Trophoblast cell (in vitro differentiated cells and primary cell): ENCODE data around the gene WDR36.

Source experiments
- DNase-seq, 2 donors: peaks; one replicate each; pipeline ENCODE4 v3.0.0-alpha.2; 2016
- H2AFZ ChIP-seq: 2 replicates; pipeline ENCODE4 v1.6.1; 2013; ENCODE audit warnings: low read length, moderate library complexity, mild to moderate bottlenecking; ENCODE audit not compliant: insufficient read depth, poor library complexity
- H2AK5ac ChIP-seq: 2 replicates; pipeline ENCODE4 v1.6.1; 2013; ENCODE audit warnings: mild to moderate bottlenecking, low read length
- H2BK120ac ChIP-seq: 2 replicates; pipeline ENCODE4 v1.6.1; 2013; ENCODE audit warnings: low read length, mild to moderate bottlenecking, moderate library complexity; ENCODE audit not compliant: insufficient read depth, poor library complexity
- H2BK12ac ChIP-seq: 2 replicates; pipeline ENCODE4 v1.6.1; 2013; ENCODE audit warnings: mild to moderate bottlenecking, low read length, moderate library complexity
- H2BK5ac ChIP-seq: 2 replicates; pipeline ENCODE4 v1.6.1; 2013; ENCODE audit warnings: low read length, low read depth, moderate library complexity, mild to moderate bottlenecking; ENCODE audit not compliant: poor library complexity
- H3K14ac ChIP-seq: 2 replicates; pipeline ENCODE4 v1.6.1; 2013; ENCODE audit warnings: mild to moderate bottlenecking, low read length
- H3K18ac ChIP-seq: 2 replicates; pipeline ENCODE4 v1.6.1; 2013; ENCODE audit warnings: mild to moderate bottlenecking, low read length
- H3K23ac ChIP-seq: 2 replicates; pipeline ENCODE4 v1.6.1; 2013; ENCODE audit warnings: low read length
- H3K27ac ChIP-seq: 2 replicates; pipeline ENCODE4 v1.5.1; 2013; ENCODE audit warnings: low read depth, mild to moderate bottlenecking, inconsistent platforms, low read length, moderate library complexity
- H3K27me3 ChIP-seq: 2 replicates; pipeline ENCODE4 v1.6.1; 2013; ENCODE audit warnings: inconsistent platforms, mild to moderate bottlenecking, low read length, moderate library complexity; ENCODE audit not compliant: insufficient read depth
- H3K36me3 ChIP-seq, 2 experiments: 1 replicate in 1 of 2; 2 replicates in 1 of 2; pipeline ENCODE4 v1.6.1; 2013; ENCODE audit warnings: low read length in 2 of 2, mild to moderate bottlenecking in 2 of 2, moderate library complexity in 1 of 2; ENCODE audit not compliant: insufficient read depth in 2 of 2, control insufficient read depth in 1 of 2
- H3K4ac ChIP-seq: 2 replicates; pipeline ENCODE4 v1.6.1; 2013; ENCODE audit warnings: low read depth, mild to moderate bottlenecking, low read length, moderate library complexity
- H3K4me1 ChIP-seq, 2 experiments: 1 replicate in 1 of 2; 2 replicates in 1 of 2; pipeline ENCODE4 v1.6.1; 2013; ENCODE audit warnings: low read length in 2 of 2, mild to moderate bottlenecking in 2 of 2, moderate library complexity in 1 of 2; ENCODE audit not compliant: insufficient read depth in 2 of 2, control insufficient read depth in 1 of 2
- H3K4me2 ChIP-seq: 2 replicates; pipeline ENCODE4 v1.6.1; 2013; ENCODE audit warnings: inconsistent platforms, mild to moderate bottlenecking, low read length, moderate library complexity
- H3K4me3 ChIP-seq: 2 replicates; pipeline ENCODE4 v1.5.1; 2013; ENCODE audit warnings: mild to moderate bottlenecking, low read depth, low read length, inconsistent platforms
- H3K79me1 ChIP-seq: one replicate; pipeline ENCODE4 v1.6.1; 2013; ENCODE audit warnings: low read length
- H3K79me2 ChIP-seq: 2 replicates; pipeline ENCODE4 v1.6.1; 2013; ENCODE audit warnings: low read length, mild to moderate bottlenecking; ENCODE audit not compliant: control insufficient read depth, insufficient read depth, poor library complexity
- H3K9ac ChIP-seq: 2 replicates; pipeline ENCODE4 v1.6.1; 2013; ENCODE audit warnings: mild to moderate bottlenecking, low read length
- H3K9me3 ChIP-seq: 2 replicates; pipeline ENCODE4 v1.6.1; 2013; ENCODE audit warnings: low read depth, mild to moderate bottlenecking, control low read depth, inconsistent platforms, low read length; ENCODE audit not compliant: insufficient read depth
- H4K12ac ChIP-seq: 2 replicates; pipeline ENCODE4 v1.6.1; 2013; ENCODE audit warnings: low read depth, mild to moderate bottlenecking, low read length, moderate library complexity
- H4K8ac ChIP-seq: 2 replicates; pipeline ENCODE4 v1.6.1; 2013; ENCODE audit warnings: low read depth, mild to moderate bottlenecking, low read length, moderate library complexity
- H4K91ac ChIP-seq: one replicate; pipeline ENCODE4 v1.6.1; 2013; ENCODE audit warnings: low read depth, mild to moderate bottlenecking, low read length, moderate library complexity
- WGBS: extraction: QIAGEN DNeasy Blood & Tissue Kit; methylation state at CpG from one replicate; pipeline ENCODE4 v1.1.7; 2013; ENCODE audit warnings: missing lambda C conversion rate; ENCODE audit not compliant: insufficient read length, insufficient coverage; ENCODE audit errors: extremely low coverage; 5-methylcytosine and 5-hydroxymethylcytosine counted together

Gene WDR36

DNA sequence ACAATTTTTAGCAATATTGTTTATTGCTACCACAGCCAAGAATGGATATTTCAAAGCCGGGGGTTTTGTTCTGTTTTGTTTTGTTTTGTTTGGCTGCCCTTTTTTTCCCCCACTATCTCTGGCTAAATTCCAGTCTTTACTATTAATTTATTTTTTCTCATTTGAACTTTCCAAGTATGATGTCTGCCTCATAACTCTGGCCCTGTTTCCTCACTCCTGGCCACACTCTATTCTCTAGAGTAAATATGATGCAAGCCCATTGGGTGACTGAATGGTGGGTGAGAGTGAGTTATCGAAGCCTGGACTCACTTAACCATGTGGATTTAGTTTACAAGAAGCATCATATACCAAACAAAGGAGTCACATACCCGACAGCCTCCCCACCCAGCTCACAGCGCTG is 41.9 kb downstream of the WDR36 start:
- Histone ChIP-seq H3K4ac (no peak overlapping the region), H2AFZ (no peak overlapping the region), H2AK5ac (no peak overlapping the region), H2BK12ac (no peak overlapping the region), H3K79me1 (peaks cover 4% of the 10 kb centered on the region), H3K36me3 (no peaks in the 10 kb centered on the region), H3K9me3 (no peaks in the 10 kb centered on the region), H4K91ac (no peak overlapping the region), H3K18ac (no peak overlapping the region), H3K4me2 (no peak overlapping the region), H3K27ac (no peak overlapping the region), H4K12ac (no peak overlapping the region), H3K9ac (no peak overlapping the region), H3K79me2 (no peaks in the 10 kb centered on the region), H2BK120ac (no peak overlapping the region), H3K4me3 (no peak overlapping the region), H3K4me1 (peaks cover 2 to 6% of the 10 kb centered on the region in 2 experiments), H3K14ac (no peak overlapping the region), H3K23ac (no peak overlapping the region), H2BK5ac (no peak overlapping the region), H3K27me3 (no peaks in the 10 kb centered on the region), H4K8ac (no peak overlapping the region)
- no peak for DNase-seq
- no CpG with 5 or more reads among the region's 4 CpGs for WGBS

DNA sequence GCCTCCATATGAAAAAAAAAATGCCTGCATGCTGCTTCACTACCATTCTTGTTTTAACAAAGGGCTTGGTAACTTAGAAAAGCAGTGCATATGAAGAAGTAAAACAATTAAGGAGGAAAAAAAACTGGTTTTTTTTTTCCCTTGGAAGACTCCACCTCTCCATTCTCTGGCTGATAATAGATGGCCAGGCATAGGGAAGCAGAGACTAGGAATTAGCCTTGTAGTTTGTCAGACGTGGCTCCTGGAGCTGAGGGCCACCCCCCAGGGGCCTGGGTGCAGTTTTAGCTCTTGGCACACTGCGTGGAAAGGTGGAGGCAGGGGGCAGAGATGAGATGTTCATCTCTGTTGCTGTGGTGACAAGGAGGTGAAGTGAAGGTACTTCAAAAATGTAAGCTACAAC is 42.7 kb downstream of the WDR36 start:
- H3K27ac ChIP-seq, result no peak overlapping the region
- H3K9ac ChIP-seq, result no peak overlapping the region
- WGBS, result no CpG with 5 or more reads among the region's 2 CpGs
- H3K79me1 ChIP-seq, result peaks cover 4% of the 10 kb centered on the region
- no peak overlapping the region for H2AK5ac ChIP-seq
- no peaks in the 10 kb centered on the region for H3K79me2 ChIP-seq
- no peak overlapping the region for H4K12ac ChIP-seq
- H3K23ac ChIP-seq, result no peak overlapping the region
- no peak overlapping the region for H4K8ac ChIP-seq
- no peak overlapping the region for H3K18ac ChIP-seq
- H3K4me3 ChIP-seq, result no peak overlapping the region
- no peaks in the 10 kb centered on the region for H3K9me3 ChIP-seq
- no peak overlapping the region for H4K91ac ChIP-seq
- no peaks in the 10 kb centered on the region for H3K27me3 ChIP-seq
- no peak overlapping the region for H2BK12ac ChIP-seq
- H3K36me3 ChIP-seq, result no peaks in the 10 kb centered on the region
- no peak overlapping the region for H3K4me2 ChIP-seq
- peaks cover 2 to 6% of the 10 kb centered on the region in 2 experiments for H3K4me1 ChIP-seq
- no peak for DNase-seq
- H3K14ac ChIP-seq, result no peak overlapping the region
- H2BK120ac ChIP-seq, result no peak overlapping the region
- H2BK5ac ChIP-seq, result no peak overlapping the region
- H3K4ac ChIP-seq, result no peak overlapping the region
- no peak overlapping the region for H2AFZ ChIP-seq

DNA sequence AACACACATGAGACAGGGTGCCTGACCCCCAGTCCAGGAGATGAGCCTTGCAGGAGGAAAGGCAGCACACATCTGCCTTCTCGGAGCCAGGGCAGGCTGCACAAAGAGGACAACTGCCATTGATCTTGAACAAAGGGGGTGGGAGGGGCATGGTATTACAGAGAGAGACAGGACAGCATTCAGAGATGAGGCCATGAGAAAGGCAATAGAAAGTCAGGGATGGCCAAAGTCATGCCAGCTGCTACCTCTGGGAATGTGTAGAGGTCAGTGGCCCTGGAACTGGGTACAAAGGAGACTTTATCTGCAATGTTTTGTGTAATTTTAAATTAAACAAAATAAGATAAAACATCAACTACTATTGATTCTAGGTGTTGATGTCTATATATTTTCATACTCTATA is 43.2 kb downstream of the WDR36 start:
- no peak overlapping the region for H3K9ac ChIP-seq
- no peaks in the 10 kb centered on the region for H3K27me3 ChIP-seq
- WGBS, result no CpG with 5 or more reads among the region's 1 CpG
- no peak overlapping the region for H3K4me2 ChIP-seq
- H3K36me3 ChIP-seq, result no peaks in the 10 kb centered on the region
- H2BK120ac ChIP-seq, result no peak overlapping the region
- no peak overlapping the region for H3K14ac ChIP-seq
- H2BK5ac ChIP-seq, result no peak overlapping the region
- no peak for DNase-seq
- H2AFZ ChIP-seq, result no peak overlapping the region
- H3K27ac ChIP-seq, result no peak overlapping the region
- peaks cover 2 to 6% of the 10 kb centered on the region in 2 experiments for H3K4me1 ChIP-seq
- no peak overlapping the region for H3K4ac ChIP-seq
- H3K79me1 ChIP-seq, result peaks cover 2% of the 10 kb centered on the region
- H3K4me3 ChIP-seq, result no peak overlapping the region
- no peak overlapping the region for H2AK5ac ChIP-seq
- no peak overlapping the region for H4K91ac ChIP-seq
- no peak overlapping the region for H2BK12ac ChIP-seq
- H3K18ac ChIP-seq, result no peak overlapping the region
- no peak overlapping the region for H3K23ac ChIP-seq
- H4K12ac ChIP-seq, result no peak overlapping the region
- H4K8ac ChIP-seq, result no peak overlapping the region
- H3K9me3 ChIP-seq, result no peaks in the 10 kb centered on the region
- no peaks in the 10 kb centered on the region for H3K79me2 ChIP-seq

DNA sequence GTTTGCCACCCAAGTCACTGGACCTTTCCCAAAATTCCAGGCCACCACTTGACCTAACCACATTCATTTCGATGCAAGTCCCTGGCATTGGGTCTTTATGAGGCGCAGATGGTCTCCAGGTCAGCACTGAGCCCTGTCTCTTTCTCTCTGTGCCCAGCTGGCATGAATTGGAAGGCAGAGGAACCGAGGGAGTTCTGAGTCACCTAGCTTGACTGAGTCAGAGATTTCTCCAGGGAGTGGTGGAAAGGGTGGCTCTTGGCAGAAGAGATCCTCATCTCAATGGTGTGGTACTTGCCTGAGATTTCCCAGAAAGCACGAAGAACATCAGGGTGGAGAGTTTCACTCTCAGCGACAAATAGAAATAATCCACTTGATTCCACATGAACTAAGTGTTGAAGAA is 43.8 kb downstream of the WDR36 start:
- H3K27me3 ChIP-seq, result no peaks in the 10 kb centered on the region
- DNase-seq, result no peak

More for the DNA sequence above, 43.8 kb downstream of the WDR36 start:
- no CpG with 5 or more reads among the region's 5 CpGs for WGBS
- H3K14ac ChIP-seq, result no peak overlapping the region
- no peak overlapping the region for H2AFZ ChIP-seq
- no peak overlapping the region for H4K8ac ChIP-seq
- H2BK120ac ChIP-seq, result no peak overlapping the region
- no peaks in the 10 kb centered on the region for H3K36me3 ChIP-seq
- H3K79me2 ChIP-seq, result no peaks in the 10 kb centered on the region
- H2BK5ac ChIP-seq, result no peak overlapping the region
- H2BK12ac ChIP-seq, result no peak overlapping the region
- no peak overlapping the region for H3K4me3 ChIP-seq
- H3K9ac ChIP-seq, result no peak overlapping the region
- no peak overlapping the region for H4K12ac ChIP-seq
- peaks cover 2 to 6% of the 10 kb centered on the region in 2 experiments for H3K4me1 ChIP-seq
- no peaks in the 10 kb centered on the region for H3K9me3 ChIP-seq
- H3K4ac ChIP-seq, result no peak overlapping the region
- H3K23ac ChIP-seq, result no peak overlapping the region
- no peak overlapping the region for H3K18ac ChIP-seq
- H3K4me2 ChIP-seq, result no peak overlapping the region
- H3K79me1 ChIP-seq, result peaks cover 2% of the 10 kb centered on the region
- H2AK5ac ChIP-seq, result no peak overlapping the region
- no peak overlapping the region for H4K91ac ChIP-seq
- no peak overlapping the region for H3K27ac ChIP-seq
